GM18499 (cell line): ENCODE measurements around the gene QRICH1.
A peak's percentile ranks its signal among the peaks of the same experiment; 100 is the strongest.

Source experiments
- ATAC-seq: cut with Tn5 transposase; IDR thresholded peaks from one replicate; pipeline ENCODE4 v1.9.1; 2021; ENCODE audit warnings: moderate number of reproducible peaks; ENCODE audit not compliant: insufficient read depth, unreplicated experiment

Gene QRICH1

GRCh38 chr3:49093853-49094767 lies at the start of gene QRICH1:
Gene QRICH1 (minus strand): TSS chr3:49094071. CDS start chr3:49077017, 17,054 bp downstream.
- ATAC-seq, result peak; percentile 66

- ATAC-seq, result no peak
Measured at GRCh38 chr3:49140080-49140479, 46.2 kb upstream of the QRICH1 start.

- ATAC-seq, result no peak
Measured at GRCh38 chr3:49135499-49135898, 41.6 kb upstream of the QRICH1 start.

- ATAC-seq, result no peak
Measured at GRCh38 chr3:49134471-49135265, 40.8 kb upstream of the QRICH1 start.

- ATAC-seq, result no peak
Measured at GRCh38 chr3:49133226-49133951, 39.5 kb upstream of the QRICH1 start.

GRCh38 chr3:49132437-49133225 lies 38.8 kb upstream of the QRICH1 start, which contains the start of gene LAMB2:
Gene LAMB2 (minus strand): TSS chr3:49133050. CDS start chr3:49132867, 183 bp downstream.
- ATAC-seq, result no peak

- no peak for ATAC-seq
Measured at GRCh38 chr3:49132073-49132436, 38.2 kb upstream of the QRICH1 start.

- no peak for ATAC-seq
Measured at GRCh38 chr3:49131576-49131975, 37.7 kb upstream of the QRICH1 start.

GRCh38 chr3:49131040-49131439 lies 37.2 kb upstream of the QRICH1 start:
- ATAC-seq, result no peak

- no peak for ATAC-seq
Measured at GRCh38 chr3:49124991-49125670, 31.3 kb upstream of the QRICH1 start.

GRCh38 chr3:49124203-49124602 lies 30.3 kb upstream of the QRICH1 start:
- ATAC-seq, result no peak

- no peak for ATAC-seq
Measured at GRCh38 chr3:49123687-49124086, 29.8 kb upstream of the QRICH1 start.

GRCh38 chr3:49122886-49123545 lies 29.1 kb upstream of the QRICH1 start:
- ATAC-seq, result no peak

- no peak for ATAC-seq
Measured at GRCh38 chr3:49122451-49122850, 28.6 kb upstream of the QRICH1 start.

- no peak for ATAC-seq
Measured at GRCh38 chr3:49122022-49122421, 28.2 kb upstream of the QRICH1 start.

- no peak for ATAC-seq
Measured at GRCh38 chr3:49121132-49121736, 27.4 kb upstream of the QRICH1 start.

GRCh38 chr3:49120438-49121131 lies 26.7 kb upstream of the QRICH1 start, which contains the start of gene USP19:
Gene USP19 (minus strand): TSS chr3:49120823. CDS start chr3:49119145, 1,678 bp downstream.
- ATAC-seq, result peak; percentile 61

GRCh38 chr3:49120096-49120437 lies 26.2 kb upstream of the QRICH1 start:
- no peak for ATAC-seq
